B cell (primary cell): ENCODE results near the gene TXNDC2.

Experiments
- EZH2 ChIP-seq: IDR thresholded peaks from 2 replicates; pipeline ENCODE4 v1.6.1; 2012; ENCODE audit warnings: borderline replicate concordance, low read depth, mild to moderate bottlenecking, moderate library complexity, low read length; ENCODE audit not compliant: insufficient read depth, poor library complexity, severe bottlenecking
- TF ChIP-seq, protein P1 (sequence below): fragments of 200-600 bp; IDR thresholded peaks from one replicate; pipeline ENCODE4 v1.8.0; 2022; ENCODE audit warnings: antibody characterized with exemption, mild to moderate bottlenecking

DNA sequence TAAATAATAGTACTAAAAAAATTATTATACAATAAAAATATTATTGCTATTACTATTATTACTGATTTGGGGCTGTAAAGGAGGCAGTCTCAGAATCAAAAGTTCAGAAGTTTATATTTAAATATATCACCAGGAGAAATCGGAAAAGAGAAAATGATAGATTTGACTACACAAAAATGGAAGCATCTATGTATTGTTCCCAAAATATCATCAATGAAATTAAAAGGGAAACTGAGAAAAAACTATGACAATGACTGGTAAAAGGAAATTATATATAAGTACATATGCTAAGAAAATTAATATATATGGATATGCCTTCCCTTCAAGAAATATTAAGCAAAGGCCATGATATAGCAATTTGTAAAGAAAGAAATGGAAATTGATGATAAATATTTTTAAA is 7.7 kb upstream of the TXNDC2 start:
- TF ChIP-seq, protein P1, sequence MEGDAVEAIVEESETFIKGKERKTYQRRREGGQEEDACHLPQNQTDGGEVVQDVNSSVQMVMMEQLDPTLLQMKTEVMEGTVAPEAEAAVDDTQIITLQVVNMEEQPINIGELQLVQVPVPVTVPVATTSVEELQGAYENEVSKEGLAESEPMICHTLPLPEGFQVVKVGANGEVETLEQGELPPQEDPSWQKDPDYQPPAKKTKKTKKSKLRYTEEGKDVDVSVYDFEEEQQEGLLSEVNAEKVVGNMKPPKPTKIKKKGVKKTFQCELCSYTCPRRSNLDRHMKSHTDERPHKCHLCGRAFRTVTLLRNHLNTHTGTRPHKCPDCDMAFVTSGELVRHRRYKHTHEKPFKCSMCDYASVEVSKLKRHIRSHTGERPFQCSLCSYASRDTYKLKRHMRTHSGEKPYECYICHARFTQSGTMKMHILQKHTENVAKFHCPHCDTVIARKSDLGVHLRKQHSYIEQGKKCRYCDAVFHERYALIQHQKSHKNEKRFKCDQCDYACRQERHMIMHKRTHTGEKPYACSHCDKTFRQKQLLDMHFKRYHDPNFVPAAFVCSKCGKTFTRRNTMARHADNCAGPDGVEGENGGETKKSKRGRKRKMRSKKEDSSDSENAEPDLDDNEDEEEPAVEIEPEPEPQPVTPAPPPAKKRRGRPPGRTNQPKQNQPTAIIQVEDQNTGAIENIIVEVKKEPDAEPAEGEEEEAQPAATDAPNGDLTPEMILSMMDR = no peak
- no peak for TF ChIP-seq EZH2
